ENCODE data around the gene CCDC106.

The CCDC106 gene

GRCh38 chr19:55695511-55696290, 47.7 kb downstream of the CCDC106 start:
- no peak for DNase-seq (ENCODE audit: low spot score)

- DNase-seq (ENCODE audit: low spot score), result no peak
Measured at GRCh38 chr19:55696301-55697068, 48.5 kb downstream of the CCDC106 start.

- no peak for DNase-seq (ENCODE audit: low spot score)
Measured at GRCh38 chr19:55697069-55697440, 49.0 kb downstream of the CCDC106 start.

GRCh38 chr19:55697698-55698097, 49.7 kb downstream of the CCDC106 start:
- no peak for DNase-seq (ENCODE audit: low spot score)

- no peak for DNase-seq (ENCODE audit: low spot score)
Measured at GRCh38 chr19:55698256-55698655, 50.2 kb downstream of the CCDC106 start.

- DNase-seq (ENCODE audit: low spot score), result no peak
Measured at GRCh38 chr19:55699221-55699620, 51.2 kb downstream of the CCDC106 start.

- DNase-seq (ENCODE audit: low spot score), result no peak
Measured at GRCh38 chr19:55700813-55701212, 52.8 kb downstream of the CCDC106 start.

GRCh38 chr19:55702131-55702627, 54.2 kb downstream of the CCDC106 start:
- no peak for DNase-seq (ENCODE audit: low spot score)

Measured in SK-N-DZ (cell line).